KOPT-K1 (cell line): Measurements from ENCODE around the gene IFNGR2.
A peak's percentile ranks its signal among the peaks of the same experiment; 100 is the strongest.
"Not testable (repeated sequence)": the region's sequence is repeated elsewhere in the genome, so short reads cannot be mapped to it uniquely, and the experiment has no call there.

Experiments
- H3K27ac ChIP-seq: fragments of 200-600 bp; sonication (generic); 2 replicates; pipeline ENCODE4 v1.5.1; 2016; ENCODE audit warnings: antibody characterized with exemption, mild to moderate bottlenecking, low read depth, low read length; ENCODE audit not compliant: poor library complexity, severe bottlenecking
- H3K36me3 ChIP-seq: fragments of 200-600 bp; sonication (generic); 2 replicates; pipeline ENCODE4 v1.5.1; 2017; ENCODE audit warnings: antibody characterized with exemption, mild to moderate bottlenecking, low read length, moderate library complexity; ENCODE audit not compliant: insufficient read depth
- H3K9me3 ChIP-seq: fragments of 200-600 bp; sonication (generic); 2 replicates; pipeline ENCODE4 v1.5.1; 2017; ENCODE audit warnings: antibody characterized with exemption, low read length, mild to moderate bottlenecking; ENCODE audit not compliant: insufficient read depth, poor library complexity, severe bottlenecking

The IFNGR2 gene, protein sequence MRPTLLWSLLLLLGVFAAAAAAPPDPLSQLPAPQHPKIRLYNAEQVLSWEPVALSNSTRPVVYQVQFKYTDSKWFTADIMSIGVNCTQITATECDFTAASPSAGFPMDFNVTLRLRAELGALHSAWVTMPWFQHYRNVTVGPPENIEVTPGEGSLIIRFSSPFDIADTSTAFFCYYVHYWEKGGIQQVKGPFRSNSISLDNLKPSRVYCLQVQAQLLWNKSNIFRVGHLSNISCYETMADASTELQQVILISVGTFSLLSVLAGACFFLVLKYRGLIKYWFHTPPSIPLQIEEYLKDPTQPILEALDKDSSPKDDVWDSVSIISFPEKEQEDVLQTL

GRCh38 chr21:33403128-33403785, at the start of gene IFNGR2:
Gene IFNGR2, plus strand, starts transcription at chr21:33403413. Its CDS starts 131 bp downstream, at chr21:33403544.
- no peaks in the 10 kb centered on the region for H3K9me3 ChIP-seq
- no peaks in the 10 kb centered on the region; the same call in 1 of the 2 replicates for H3K36me3 ChIP-seq
- H3K27ac ChIP-seq: peak within 1 kb of the TSS; percentile 64

DNA sequence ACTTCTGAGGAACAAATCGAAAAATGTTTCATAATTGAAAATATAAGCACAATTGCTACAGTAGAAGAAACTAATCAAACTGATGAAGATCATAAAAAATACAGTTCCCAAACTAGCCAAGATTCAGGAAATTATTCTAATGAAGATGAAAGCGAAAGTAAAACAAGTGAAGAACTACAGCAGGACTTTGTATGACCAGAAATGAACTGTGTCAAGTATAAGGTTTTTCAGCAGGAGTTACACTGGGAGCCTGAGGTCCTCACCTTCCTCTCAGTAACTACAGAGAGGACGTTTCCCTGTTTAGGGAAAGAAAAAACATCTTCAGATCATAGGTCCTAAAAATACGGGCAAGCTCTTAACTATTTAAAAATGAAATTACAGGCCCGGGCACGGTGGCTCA, 47.9 kb upstream of the IFNGR2 start:
- H3K36me3 ChIP-seq: peaks cover 80% of the 10 kb centered on the region
- H3K9me3 ChIP-seq: no peaks in the 10 kb centered on the region
- no peak overlapping the region for H3K27ac ChIP-seq

DNA sequence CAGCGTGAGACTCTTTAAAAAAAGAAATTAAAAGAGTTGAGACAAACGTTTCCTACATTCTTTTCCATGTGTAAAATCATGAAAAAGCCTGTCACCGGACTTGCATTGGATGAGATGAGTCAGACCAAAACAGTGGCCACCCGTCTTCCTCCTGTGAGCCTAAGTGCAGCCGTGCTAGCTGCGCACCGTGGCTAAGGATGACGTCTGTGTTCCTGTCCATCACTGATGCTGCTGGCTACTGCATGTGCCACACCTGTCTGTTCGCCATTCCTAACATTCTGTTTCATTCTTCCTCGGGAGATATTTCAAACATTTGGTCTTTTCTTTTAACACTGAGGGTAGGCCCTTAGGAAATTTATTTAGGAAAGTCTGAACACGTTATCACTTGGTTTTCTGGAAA, 47.2 kb upstream of the IFNGR2 start:
- H3K36me3 ChIP-seq: peaks cover 74% of the 10 kb centered on the region
- H3K9me3 ChIP-seq: no peaks in the 10 kb centered on the region
- H3K27ac ChIP-seq: no peak overlapping the region

GRCh38 chr21:33357177-33357576, 46.0 kb upstream of the IFNGR2 start:
- Histone ChIP-seq H3K27ac (no peak overlapping the region), H3K36me3 (peaks cover 62% of the 10 kb centered on the region), H3K9me3 (no peaks in the 10 kb centered on the region)

DNA sequence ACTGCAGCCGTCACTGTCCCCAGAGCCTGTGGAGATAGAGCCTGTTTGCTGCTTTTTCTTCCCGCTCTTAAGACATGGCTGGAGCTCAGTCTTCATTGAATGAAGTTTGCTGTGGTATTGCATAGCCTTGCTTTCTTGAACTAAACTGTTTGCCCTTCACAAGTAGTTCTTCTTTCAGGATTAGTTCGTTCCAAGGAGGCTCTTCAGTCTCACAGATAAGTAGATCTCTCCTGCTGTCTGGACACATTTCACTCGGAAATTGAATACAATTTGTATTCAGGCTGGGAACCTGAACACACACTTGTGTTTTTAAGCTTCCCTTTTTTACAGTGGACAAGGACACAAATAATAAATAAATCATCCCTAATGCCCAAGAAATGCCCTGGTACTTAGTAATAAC, 43.8 kb upstream of the IFNGR2 start:
- Histone ChIP-seq H3K36me3 (peaks cover 44% of the 10 kb centered on the region), H3K27ac (no peak overlapping the region), H3K9me3 (no peaks in the 10 kb centered on the region)

DNA sequence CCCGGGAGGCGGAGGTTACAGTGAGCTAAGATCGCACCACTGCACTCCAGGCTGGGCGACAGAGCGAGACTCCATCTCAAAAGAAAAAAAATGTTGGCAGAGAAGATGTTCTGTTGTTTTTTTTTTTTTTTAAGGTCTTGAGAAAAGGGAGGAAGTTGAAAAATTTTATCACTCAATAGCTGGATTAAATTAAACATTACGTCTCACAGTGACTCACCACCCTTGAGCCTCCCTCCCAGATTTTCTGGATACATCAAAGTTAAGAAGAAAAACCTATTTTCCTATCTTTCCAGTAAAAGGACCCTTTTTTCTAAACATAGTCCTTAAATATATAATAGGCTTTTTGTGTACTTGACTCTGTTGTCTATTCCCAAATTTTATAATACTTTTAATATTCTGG, 42.9 kb upstream of the IFNGR2 start:
- Histone ChIP-seq H3K36me3 (peaks cover 36% of the 10 kb centered on the region), H3K9me3 (no peaks in the 10 kb centered on the region), H3K27ac (no peak overlapping the region)

DNA sequence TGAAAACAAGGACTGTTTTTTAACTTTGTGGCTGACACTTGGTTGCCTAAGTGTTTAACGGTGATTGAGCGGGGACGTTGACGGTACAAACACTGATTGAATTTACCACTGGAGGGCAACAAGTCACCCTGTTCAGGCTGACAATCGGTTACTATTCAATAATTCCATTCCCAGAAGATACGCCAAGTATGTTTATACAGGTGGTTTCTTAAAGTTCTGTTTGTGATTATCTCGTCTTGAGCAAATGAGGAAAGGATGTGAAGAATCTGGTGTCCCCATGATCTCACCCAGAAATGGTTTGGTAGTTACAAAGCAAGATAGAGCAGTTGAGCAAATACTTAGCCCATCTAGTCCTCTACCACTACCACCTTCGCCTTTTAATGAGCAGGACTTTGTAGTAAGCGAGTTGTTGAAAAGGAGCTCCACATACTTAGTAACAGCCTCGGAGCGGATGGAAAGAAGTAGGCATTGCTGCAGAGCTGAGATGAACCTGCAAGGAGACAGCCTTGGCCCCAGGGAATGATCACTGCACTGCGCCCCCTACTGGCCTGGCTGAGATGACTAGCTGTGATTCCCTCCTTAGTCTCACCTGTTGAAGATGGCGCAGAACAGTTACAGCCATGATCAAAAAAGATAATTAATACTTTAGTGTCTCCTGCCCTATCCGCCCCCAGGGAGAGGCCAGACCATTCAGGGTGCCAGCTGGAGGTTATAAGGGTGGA, 42.2 kb upstream of the IFNGR2 start:
- H3K9me3 ChIP-seq: peaks cover 2% of the 10 kb centered on the region
- H3K27ac ChIP-seq: peak overlapping the region; percentile 65
- peaks cover 29% of the 10 kb centered on the region for H3K36me3 ChIP-seq

GRCh38 chr21:33362044-33362555, 41.1 kb upstream of the IFNGR2 start:
- H3K36me3 ChIP-seq: peaks cover 18% of the 10 kb centered on the region
- peak overlapping the region; percentile 65 for H3K27ac ChIP-seq
- H3K9me3 ChIP-seq: peaks cover 12% of the 10 kb centered on the region

DNA sequence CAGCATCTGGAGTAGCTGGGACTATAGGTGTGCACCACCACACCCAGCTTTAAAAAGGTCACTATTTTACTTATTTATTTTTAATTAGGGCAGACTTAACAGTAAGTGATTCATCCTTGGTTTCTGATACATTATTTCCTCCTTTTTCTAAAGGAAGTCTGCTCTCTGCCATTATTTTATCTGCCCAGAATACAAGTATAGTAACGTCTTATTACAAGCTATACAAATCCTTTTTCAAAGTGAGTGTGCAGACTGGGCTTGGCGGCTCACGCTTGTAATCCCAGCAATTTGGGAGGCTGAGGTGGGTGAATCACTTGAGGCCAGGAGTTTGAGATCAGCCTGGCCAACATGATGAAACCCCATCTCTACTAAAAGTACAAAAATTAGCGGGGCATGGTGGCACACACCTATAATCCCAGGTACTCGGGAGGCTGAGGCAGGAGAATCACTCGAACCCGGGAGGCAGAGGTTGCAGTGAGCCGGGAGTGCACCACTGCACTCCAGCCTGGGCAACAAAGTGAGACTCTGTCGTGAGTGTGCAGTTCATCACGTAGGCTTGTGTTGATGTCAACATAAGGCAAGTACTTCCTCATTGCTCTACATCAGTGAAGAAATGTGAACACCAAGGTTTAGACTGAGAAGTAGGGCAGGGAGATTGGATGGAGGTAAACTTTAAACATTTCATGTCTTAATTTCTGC, 39.2 kb upstream of the IFNGR2 start:
- not testable (repeated sequence) for H3K36me3 ChIP-seq, H3K27ac ChIP-seq
- peaks cover 29% of the 10 kb centered on the region for H3K9me3 ChIP-seq

GRCh38 chr21:33364830-33365229, 38.4 kb upstream of the IFNGR2 start:
- H3K9me3 ChIP-seq: peaks cover 29% of the 10 kb centered on the region
- H3K27ac ChIP-seq: no peak overlapping the region
- no peaks in the 10 kb centered on the region for H3K36me3 ChIP-seq

GRCh38 chr21:33367309-33367973, 35.8 kb upstream of the IFNGR2 start:
- Histone ChIP-seq H3K9me3 (peaks cover 34% of the 10 kb centered on the region), H3K36me3 (no peaks in the 10 kb centered on the region), H3K27ac (no peak overlapping the region)

GRCh38 chr21:33368124-33368523, 35.1 kb upstream of the IFNGR2 start:
- Histone ChIP-seq H3K36me3 (no peaks in the 10 kb centered on the region), H3K27ac (no peak overlapping the region), H3K9me3 (peaks cover 34% of the 10 kb centered on the region)

- Histone ChIP-seq H3K9me3 (peaks cover 34% of the 10 kb centered on the region), H3K27ac (no peak overlapping the region), H3K36me3 (no peaks in the 10 kb centered on the region)
These were observed 34.6 kb upstream of the IFNGR2 start for GRCh38 chr21:33368576-33368975.

DNA sequence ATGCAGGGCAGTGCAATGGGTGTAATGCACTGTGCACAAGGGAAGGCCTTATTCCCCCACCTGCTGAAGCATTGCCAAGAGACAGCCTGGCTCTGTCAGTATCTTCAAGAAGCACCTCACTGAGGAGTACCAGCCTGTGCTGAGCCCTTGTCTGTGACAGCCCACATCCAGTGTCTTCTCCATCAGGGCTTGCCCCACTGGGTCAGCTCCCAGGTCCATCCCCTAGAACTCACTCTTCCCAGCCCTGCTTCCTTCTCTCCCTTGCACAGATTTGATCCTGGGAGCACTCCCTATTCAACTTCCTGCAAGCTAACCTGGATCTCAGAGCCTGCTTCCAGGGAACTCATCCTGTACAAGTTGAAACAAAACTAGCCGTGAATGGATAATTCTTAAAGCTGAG, 33.6 kb upstream of the IFNGR2 start:
- H3K9me3 ChIP-seq: peaks cover 34% of the 10 kb centered on the region
- no peak overlapping the region for H3K27ac ChIP-seq
- H3K36me3 ChIP-seq: no peaks in the 10 kb centered on the region
